Hematopoietic multipotent progenitor cell treated with erythropoietin and hydrocortisone succinate and interleukin-3 and kit ligand, for 8 days (in vitro differentiated cells): ENCODE measurements around the gene TREH.

ENCODE experiments used
- DNase-seq: peaks from one replicate; pipeline ENCODE4 v3.0.0-alpha.2; 2015

The TREH gene

GRCh38 chr11:118644496-118644895 lies 35.0 kb downstream of the TREH start:
- no peak for DNase-seq

- no peak for DNase-seq
Measured at GRCh38 chr11:118643995-118644345, 35.5 kb downstream of the TREH start.

- DNase-seq, result no peak
Measured at GRCh38 chr11:118643142-118643994, 36.1 kb downstream of the TREH start.

- DNase-seq, result no peak
Measured at GRCh38 chr11:118641397-118642019, 37.9 kb downstream of the TREH start.

- DNase-seq, result peak; percentile 20
Measured at GRCh38 chr11:118640332-118641154, 38.9 kb downstream of the TREH start.

- DNase-seq, result no peak
Measured at GRCh38 chr11:118639899-118640298, 39.6 kb downstream of the TREH start.

- DNase-seq, result no peak
Measured at GRCh38 chr11:118638726-118639125, 40.7 kb downstream of the TREH start.

GRCh38 chr11:118636569-118637290 lies 42.7 kb downstream of the TREH start:
- no peak for DNase-seq

GRCh38 chr11:118635642-118636041 lies 43.8 kb downstream of the TREH start:
- no peak for DNase-seq

GRCh38 chr11:118635237-118635591 lies 44.2 kb downstream of the TREH start:
- DNase-seq, result no peak

GRCh38 chr11:118634431-118635236 lies 44.8 kb downstream of the TREH start:
- DNase-seq, result peak; percentile 38

GRCh38 chr11:118633979-118634378 lies 45.5 kb downstream of the TREH start:
- DNase-seq, result no peak

GRCh38 chr11:118633319-118633690 lies 46.1 kb downstream of the TREH start:
- no peak for DNase-seq

GRCh38 chr11:118632577-118633318 lies 46.7 kb downstream of the TREH start:
- DNase-seq, result no peak

GRCh38 chr11:118631142-118631909 lies 48.1 kb downstream of the TREH start:
- no peak for DNase-seq

GRCh38 chr11:118629761-118630661 lies 49.4 kb downstream of the TREH start:
- DNase-seq, result no peak

- DNase-seq, result peak; percentile 29
Measured at GRCh38 chr11:118628861-118629549, 50.4 kb downstream of the TREH start.

GRCh38 chr11:118628432-118628831 lies 51.0 kb downstream of the TREH start:
- no peak for DNase-seq

GRCh38 chr11:118628031-118628430 lies 51.4 kb downstream of the TREH start:
- DNase-seq, result no peak
